ENCODE data around the gene MED17. TPM values are rescaled to one million over a fixed set of nuclear protein-coding genes. Genes with fewer than 3 reads are reported as not detected.
A peak's percentile ranks its signal among the peaks of the same experiment; 100 is the strongest.

Gene MED17
- polyA plus RNA-seq, 1 of the 3 experiments (the other 2 are of a cell fraction) = 19.3 TPM

DNA sequence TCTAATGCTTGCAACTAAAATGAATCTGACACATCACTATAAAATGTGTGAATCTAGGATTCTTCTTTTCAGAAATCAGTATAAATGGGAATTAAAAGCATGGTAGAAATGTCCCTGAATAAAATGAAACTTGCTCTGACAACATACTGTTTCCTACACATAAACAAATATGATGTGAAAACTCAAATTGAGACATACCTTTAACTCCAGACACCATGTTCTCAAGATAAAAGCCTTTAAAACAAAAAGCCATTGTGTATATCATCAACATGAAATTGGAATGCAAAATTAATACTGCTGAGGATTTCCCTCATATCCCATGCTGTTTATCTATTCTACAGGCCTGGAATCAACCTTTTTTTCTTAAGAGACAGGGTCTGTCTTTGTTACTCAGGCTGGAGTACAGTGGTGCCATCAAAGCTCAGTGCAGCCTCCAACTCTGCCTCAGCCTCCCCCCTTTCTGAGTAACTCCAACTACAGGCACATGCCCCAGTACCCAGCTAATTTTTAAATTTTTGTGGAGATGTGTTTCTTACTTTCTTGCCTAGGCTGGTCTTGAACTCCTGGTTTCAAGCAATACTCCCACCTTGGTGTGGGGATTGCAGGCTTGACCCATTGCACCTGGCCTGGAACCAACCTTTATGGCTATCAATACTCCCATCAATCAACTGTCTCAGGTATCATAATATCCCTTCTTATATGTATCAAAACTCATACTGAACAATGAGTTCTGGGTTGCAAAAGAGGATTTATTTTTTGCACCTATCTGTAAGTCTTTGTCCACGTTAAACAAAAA, 49.5 kb upstream of the MED17 start (continued):
- TF ChIP-seq MEF2A (IDR thresholded peaks at IDR 0.05; ENCODE audit: borderline replicate concordance, low read depth) = no peak
- TF ChIP-seq POLR2AphosphoS5 (IDR thresholded peaks at IDR 0.05; ENCODE audit: low read depth, low read length) = no peak
- TF ChIP-seq RAD21 (IDR thresholded peaks at IDR 0.05; ENCODE audit: low read length) = no peak

DNA sequence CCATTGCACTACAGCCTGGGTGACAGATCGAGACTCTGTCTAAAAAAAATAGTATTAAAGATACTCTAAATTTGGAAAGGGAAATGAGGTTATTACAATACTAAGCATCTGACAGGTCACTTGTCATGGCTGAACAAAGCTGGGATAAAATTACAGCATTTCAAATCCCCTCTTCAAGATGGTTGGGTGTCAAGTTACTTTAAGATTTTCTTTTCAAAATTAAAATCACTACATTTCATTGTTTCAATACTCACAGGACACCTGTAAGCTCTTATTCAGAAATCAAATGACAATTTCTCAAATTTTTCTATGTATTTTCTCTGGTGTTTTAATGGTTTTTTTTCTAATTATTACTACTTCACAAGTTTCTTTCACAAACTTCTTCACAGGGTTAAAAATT, 48.5 kb upstream of the MED17 start:
- ChIA-PET POLR2A (no interaction called here), CTCF (interaction anchor here (1.5 kb wide), 1 partner anchor 11 kb away, joined by 3 read pairs; no protein-coding TSS in a partner anchor)
- Histone ChIP-seq H3K79me2 (ENCODE audit: insufficient read depth) (peaks cover 85% of the 10 kb centered on the region), H3K9me2 (no peaks in the 10 kb centered on the region), H3K9me3 (no peaks in the 10 kb centered on the region), H3K4me2 (no peak overlapping the region), H3K4me3 (ENCODE audit: low read depth in 2 of 2, low read length in 1 of 2) (no peak overlapping the region), H3K9ac (no peak overlapping the region), H3F3A (replicated peaks; ENCODE audit: insufficient read depth) (peaks cover 77% of the 10 kb centered on the region), H2AFZ (ENCODE audit: low read depth) (no peak overlapping the region), H3K4me1 (ENCODE audit: control insufficient read depth in 1 of 2, insufficient read depth in 2 of 2, low read depth in 1 of 2, low read length in 1 of 2) (peaks cover 11 to 30% of the 10 kb centered on the region in 2 experiments; a peak in 3 of 4 replicates), H3K36me3 (replicated peaks in 1 of 2; ENCODE audit: control insufficient read depth in 1 of 2, insufficient read depth in 2 of 2, low read length in 1 of 2) (peaks cover 91 to 100% of the 10 kb centered on the region in 2 experiments), H4K20me1 (ENCODE audit: insufficient read depth) (peaks cover 97% of the 10 kb centered on the region), H3K27ac (ENCODE audit: low read depth in 2 of 2, low read length in 1 of 2) (peak overlapping the region in 1 of 2 experiments; percentile 8; a peak in 1 of 4 replicates), H3K27me3 (ENCODE audit: insufficient read depth) (no peaks in the 10 kb centered on the region)
- 79% methylated on average over 1 of the region's 1 CpG for WGBS (ENCODE audit: low lambda C conversion rate)
- no peak for TF ChIP-seq MXI1 (IDR thresholded peaks at IDR 0.05; ENCODE audit: low read depth, low read length)
- no peak for TF ChIP-seq RAD21 (IDR thresholded peaks at IDR 0.05; ENCODE audit: low read length)
- DNase-seq = no peak

DNA sequence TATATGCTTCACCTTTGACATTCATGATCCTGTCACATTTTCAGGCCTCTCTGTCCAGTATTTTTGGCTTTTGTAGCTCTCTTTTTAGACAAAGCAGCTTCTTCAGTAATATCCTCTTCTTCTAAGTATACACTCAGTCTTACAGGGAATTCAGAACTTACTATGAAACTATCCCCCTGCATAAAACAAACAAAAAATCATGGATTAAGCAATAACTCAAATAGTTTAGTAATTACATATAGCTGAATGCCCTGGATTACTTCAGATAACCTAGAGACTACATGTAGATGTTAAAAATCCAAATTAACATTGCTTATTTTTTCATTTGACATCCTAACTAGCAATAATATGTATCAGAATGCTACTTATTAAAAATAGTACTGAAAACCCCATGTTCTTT, 48.0 kb upstream of the MED17 start:
- peaks cover 92% of the 10 kb centered on the region for H4K20me1 ChIP-seq (ENCODE audit: insufficient read depth)

More for the DNA sequence above, 48.0 kb upstream of the MED17 start:
- peak overlapping the region in 1 of 2 experiments; percentile 10; a peak in 3 of 4 replicates for H3K27ac ChIP-seq (ENCODE audit: low read depth in 2 of 2, low read length in 1 of 2)
- peaks cover 11 to 30% of the 10 kb centered on the region in 2 experiments; a peak in 3 of 4 replicates for H3K4me1 ChIP-seq (ENCODE audit: control insufficient read depth in 1 of 2, insufficient read depth in 2 of 2, low read depth in 1 of 2, low read length in 1 of 2)
- H3K79me2 ChIP-seq (ENCODE audit: insufficient read depth) = peaks cover 90% of the 10 kb centered on the region
- H3K4me2 ChIP-seq = no peak overlapping the region
- CTCF ChIA-PET = interaction anchor here (1.2 kb wide), 1 partner anchor 159 kb away, joined by 3 read pairs; no protein-coding TSS in a partner anchor
- DNase-seq = no peak
- no peaks in the 10 kb centered on the region for H3K9me3 ChIP-seq
- H3K9me2 ChIP-seq = no peaks in the 10 kb centered on the region
- H3K9ac ChIP-seq = peak overlapping the region; percentile 5; the same call in 1 of the 2 replicates
- H2AFZ ChIP-seq (ENCODE audit: low read depth) = no peak overlapping the region
- H3F3A ChIP-seq (replicated peaks; ENCODE audit: insufficient read depth) = peaks cover 72% of the 10 kb centered on the region
- POLR2A ChIA-PET = interaction anchor here (1.2 kb wide), 1 partner anchor 48 kb away, joined by 3 read pairs; the partner anchor contains the start of gene MED17
- H3K27me3 ChIP-seq (ENCODE audit: insufficient read depth) = no peaks in the 10 kb centered on the region
- TF ChIP-seq, protein P1, sequence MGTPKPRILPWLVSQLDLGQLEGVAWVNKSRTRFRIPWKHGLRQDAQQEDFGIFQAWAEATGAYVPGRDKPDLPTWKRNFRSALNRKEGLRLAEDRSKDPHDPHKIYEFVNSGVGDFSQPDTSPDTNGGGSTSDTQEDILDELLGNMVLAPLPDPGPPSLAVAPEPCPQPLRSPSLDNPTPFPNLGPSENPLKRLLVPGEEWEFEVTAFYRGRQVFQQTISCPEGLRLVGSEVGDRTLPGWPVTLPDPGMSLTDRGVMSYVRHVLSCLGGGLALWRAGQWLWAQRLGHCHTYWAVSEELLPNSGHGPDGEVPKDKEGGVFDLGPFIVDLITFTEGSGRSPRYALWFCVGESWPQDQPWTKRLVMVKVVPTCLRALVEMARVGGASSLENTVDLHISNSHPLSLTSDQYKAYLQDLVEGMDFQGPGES (IDR thresholded peaks at IDR 0.05; ENCODE audit: low read depth, low read length) = no peak
- TF ChIP-seq, protein P2, sequence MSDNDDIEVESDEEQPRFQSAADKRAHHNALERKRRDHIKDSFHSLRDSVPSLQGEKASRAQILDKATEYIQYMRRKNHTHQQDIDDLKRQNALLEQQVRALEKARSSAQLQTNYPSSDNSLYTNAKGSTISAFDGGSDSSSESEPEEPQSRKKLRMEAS (IDR thresholded peaks at IDR 0.05; ENCODE audit: low read depth) = no peak
- TF ChIP-seq, protein P3, sequence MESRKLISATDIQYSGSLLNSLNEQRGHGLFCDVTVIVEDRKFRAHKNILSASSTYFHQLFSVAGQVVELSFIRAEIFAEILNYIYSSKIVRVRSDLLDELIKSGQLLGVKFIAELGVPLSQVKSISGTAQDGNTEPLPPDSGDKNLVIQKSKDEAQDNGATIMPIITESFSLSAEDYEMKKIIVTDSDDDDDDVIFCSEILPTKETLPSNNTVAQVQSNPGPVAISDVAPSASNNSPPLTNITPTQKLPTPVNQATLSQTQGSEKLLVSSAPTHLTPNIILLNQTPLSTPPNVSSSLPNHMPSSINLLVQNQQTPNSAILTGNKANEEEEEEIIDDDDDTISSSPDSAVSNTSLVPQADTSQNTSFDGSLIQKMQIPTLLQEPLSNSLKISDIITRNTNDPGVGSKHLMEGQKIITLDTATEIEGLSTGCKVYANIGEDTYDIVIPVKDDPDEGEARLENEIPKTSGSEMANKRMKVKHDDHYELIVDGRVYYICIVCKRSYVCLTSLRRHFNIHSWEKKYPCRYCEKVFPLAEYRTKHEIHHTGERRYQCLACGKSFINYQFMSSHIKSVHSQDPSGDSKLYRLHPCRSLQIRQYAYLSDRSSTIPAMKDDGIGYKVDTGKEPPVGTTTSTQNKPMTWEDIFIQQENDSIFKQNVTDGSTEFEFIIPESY (IDR thresholded peaks at IDR 0.05; ENCODE audit: borderline replicate concordance, low read depth) = no peak
- TF ChIP-seq POLR2AphosphoS5 (IDR thresholded peaks at IDR 0.05; ENCODE audit: low read depth, low read length) (no peak), NRF1 (IDR thresholded peaks at IDR 0.05; ENCODE audit: low read depth, low read length) (no peak), YY1 (IDR thresholded peaks at IDR 0.05; ENCODE audit: low read depth) (no peak), ELF1 (IDR thresholded peaks at IDR 0.05) (no peak), FOXJ3 (CRISPR knock-in tag; IDR thresholded peaks at IDR 0.05) (no peak), NFIC (IDR thresholded peaks at IDR 0.05; ENCODE audit: borderline replicate concordance) (no peak), SIN3A (IDR thresholded peaks at IDR 0.05; ENCODE audit: borderline replicate concordance, low read depth, low read length) (no peak), GATA2 (CRISPR knock-in tag; IDR thresholded peaks at IDR 0.05) (no peak), FOXM1 (IDR thresholded peaks at IDR 0.05; ENCODE audit: low read depth) (no peak)
- TF ChIP-seq, protein P4, sequence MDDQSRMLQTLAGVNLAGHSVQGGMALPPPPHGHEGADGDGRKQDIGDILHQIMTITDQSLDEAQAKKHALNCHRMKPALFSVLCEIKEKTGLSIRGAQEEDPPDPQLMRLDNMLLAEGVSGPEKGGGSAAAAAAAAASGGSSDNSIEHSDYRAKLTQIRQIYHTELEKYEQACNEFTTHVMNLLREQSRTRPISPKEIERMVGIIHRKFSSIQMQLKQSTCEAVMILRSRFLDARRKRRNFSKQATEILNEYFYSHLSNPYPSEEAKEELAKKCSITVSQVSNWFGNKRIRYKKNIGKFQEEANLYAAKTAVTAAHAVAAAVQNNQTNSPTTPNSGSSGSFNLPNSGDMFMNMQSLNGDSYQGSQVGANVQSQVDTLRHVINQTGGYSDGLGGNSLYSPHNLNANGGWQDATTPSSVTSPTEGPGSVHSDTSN (IDR thresholded peaks at IDR 0.05) = no peak
- 0 out of 4 replicates have a peak overlapping the region, but pooled peaks of 1 of the 2 experiments have one; percentile 0 for H3K4me3 ChIP-seq (ENCODE audit: low read depth in 2 of 2, low read length in 1 of 2)
- peaks cover 86 to 95% of the 10 kb centered on the region in 2 experiments for H3K36me3 ChIP-seq (replicated peaks in 1 of 2; ENCODE audit: control insufficient read depth in 1 of 2, insufficient read depth in 2 of 2, low read length in 1 of 2)
